Fibroblast of the aortic adventitia (primary cell): ENCODE data around the gene ZACN. TPM values are rescaled to one million over a fixed set of nuclear protein-coding genes. Genes with fewer than 3 reads are reported as not detected.

Source experiments
- DNase-seq: peaks from one replicate; pipeline ENCODE4 v3.0.0-alpha.2; 2010; ENCODE audit warnings: low read depth
- H3K4me3 ChIP-seq: 2 replicates; pipeline ENCODE4 v1.5.1; 2011; ENCODE audit warnings: low read depth, mild to moderate bottlenecking, control low read depth, low read length, moderate library complexity
- total RNA-seq: library from RNA; depleted of rRNA; stranded (reverse); fragments of >200 nt; gene quantifications from 2 replicates; pipeline ENCODE4 v1.2.3, GENCODE V29; 2012; ENCODE audit warnings: low replicate concordance
- TF ChIP-seq, protein P1 (sequence below): IDR thresholded peaks from 2 replicates; pipeline ENCODE4 v1.5.1; 2011; ENCODE audit warnings: mild to moderate bottlenecking, low read length, control low read depth, inconsistent platforms; ENCODE audit not compliant: insufficient read depth

Gene ZACN
- total RNA-seq, 1 donor = not detected

DNA sequence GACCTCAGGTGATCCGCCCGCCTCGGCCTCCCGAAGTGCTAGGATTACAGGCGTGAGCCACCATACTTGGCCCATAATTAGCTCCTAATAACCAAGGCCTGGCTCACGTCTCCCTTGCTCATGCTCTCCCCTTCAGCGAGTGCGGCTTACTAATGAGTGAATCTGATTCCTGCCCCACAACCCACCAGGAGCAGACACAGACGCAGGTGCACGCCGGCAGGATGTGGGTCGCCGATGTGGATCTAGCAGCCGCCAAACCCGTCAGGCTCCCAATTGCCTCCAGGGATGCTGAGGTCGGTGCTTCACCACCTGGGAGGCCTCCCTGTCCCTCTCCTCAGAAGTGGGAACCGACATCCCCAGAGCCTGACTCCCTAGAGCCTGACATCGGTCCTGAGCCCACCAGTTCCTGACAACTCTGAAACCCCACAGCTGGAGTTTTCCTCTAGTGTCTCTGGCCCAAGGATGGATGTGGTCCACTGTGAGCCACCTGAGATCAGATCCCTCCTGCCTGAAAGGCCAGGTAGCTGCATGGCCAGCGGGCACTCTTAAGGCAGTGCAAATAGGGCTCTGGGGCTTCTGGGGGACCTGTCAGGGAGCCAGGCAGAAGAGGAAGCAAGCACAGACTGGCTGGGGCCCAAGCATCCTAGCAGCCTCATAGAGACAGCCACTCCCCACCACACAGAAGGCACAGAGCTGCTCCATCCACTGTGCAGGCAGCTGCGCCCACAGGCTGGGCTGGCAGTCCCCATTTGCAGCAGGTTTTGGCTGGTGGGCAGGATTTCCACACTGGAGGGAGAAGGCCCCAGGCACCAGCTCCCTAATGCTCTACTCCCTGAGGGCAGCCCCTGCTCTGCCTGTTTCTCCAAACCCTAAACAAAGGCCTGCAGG lies 13.8 kb downstream of the ZACN start:
- DNase-seq = no peak
- TF ChIP-seq, protein P1, sequence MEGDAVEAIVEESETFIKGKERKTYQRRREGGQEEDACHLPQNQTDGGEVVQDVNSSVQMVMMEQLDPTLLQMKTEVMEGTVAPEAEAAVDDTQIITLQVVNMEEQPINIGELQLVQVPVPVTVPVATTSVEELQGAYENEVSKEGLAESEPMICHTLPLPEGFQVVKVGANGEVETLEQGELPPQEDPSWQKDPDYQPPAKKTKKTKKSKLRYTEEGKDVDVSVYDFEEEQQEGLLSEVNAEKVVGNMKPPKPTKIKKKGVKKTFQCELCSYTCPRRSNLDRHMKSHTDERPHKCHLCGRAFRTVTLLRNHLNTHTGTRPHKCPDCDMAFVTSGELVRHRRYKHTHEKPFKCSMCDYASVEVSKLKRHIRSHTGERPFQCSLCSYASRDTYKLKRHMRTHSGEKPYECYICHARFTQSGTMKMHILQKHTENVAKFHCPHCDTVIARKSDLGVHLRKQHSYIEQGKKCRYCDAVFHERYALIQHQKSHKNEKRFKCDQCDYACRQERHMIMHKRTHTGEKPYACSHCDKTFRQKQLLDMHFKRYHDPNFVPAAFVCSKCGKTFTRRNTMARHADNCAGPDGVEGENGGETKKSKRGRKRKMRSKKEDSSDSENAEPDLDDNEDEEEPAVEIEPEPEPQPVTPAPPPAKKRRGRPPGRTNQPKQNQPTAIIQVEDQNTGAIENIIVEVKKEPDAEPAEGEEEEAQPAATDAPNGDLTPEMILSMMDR = no peak

DNA sequence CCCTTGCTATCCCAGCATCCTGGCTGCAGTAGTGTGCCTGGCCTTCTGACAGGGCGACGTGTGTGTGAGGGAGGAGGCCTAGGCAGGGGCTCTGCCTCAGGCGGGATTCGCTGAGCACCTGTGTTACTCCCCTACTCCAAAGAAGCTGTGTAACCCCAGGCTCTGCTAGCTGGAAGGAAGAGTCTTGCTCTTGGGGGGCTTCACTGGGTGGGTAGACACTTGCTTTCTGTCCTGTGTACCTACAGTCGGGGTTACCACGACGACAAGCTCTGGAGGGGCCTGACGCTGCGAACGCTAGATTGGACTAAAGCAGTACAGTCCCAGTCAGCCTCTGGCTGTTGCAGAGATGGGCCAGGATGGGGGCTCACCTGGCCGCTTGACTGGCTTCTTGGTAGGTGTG lies 15.1 kb downstream of the ZACN start:
- TF ChIP-seq, protein P1 = no peak
- H3K4me3 ChIP-seq = no peak overlapping the region
- no peak for DNase-seq

More for the DNA sequence above, 13.8 kb downstream of the ZACN start:
- no peak overlapping the region for H3K4me3 ChIP-seq

DNA sequence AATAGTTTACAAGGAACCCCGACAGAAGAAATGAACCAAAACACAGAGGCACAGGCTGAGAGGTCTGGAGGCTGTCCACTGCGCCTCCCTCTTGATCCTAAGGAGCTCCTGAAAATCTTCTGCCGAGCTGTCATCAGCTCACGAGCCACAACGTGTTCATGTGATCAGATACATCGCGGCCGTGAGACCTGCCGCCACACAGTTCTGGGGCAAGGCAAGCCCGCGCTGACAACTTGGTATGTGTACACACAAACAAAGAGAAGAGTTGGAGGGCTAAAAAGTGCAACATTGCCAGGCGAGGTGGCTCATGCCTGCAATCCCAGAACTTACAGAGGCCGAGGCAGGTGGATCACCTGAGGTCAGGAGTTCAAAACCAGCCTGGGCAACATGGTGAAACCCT lies 17.0 kb downstream of the ZACN start:
- TF ChIP-seq, protein P1 = no peak
- DNase-seq = no peak
- H3K4me3 ChIP-seq = no peak overlapping the region

DNA sequence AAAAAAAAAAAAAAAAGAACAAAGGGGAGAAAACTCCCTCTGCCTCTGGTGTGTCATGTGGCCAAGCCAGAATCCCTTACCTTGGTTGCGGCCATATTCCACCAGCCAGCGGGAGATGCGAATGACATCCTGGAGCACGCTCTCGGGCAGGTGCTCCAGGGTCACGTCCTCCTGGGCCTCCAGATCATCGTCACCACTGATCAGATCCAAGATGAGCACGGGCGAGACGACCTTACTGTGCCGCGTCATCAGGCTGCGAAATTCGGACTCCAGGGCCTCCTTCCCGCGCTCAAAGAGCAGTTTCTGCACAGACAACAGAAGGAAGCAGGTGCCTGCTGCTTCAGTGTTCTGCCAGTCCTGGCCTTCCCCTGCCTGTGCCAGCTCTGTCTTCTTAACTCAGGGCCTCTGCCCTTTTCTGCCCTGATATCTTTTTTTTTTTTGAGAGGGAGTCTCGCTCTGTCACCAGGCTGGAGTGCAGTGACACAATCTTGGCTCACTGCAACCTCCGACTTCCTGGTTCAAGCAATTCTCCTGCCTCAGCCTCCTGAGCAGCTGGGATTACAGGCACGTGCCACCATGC lies 18.8 kb downstream of the ZACN start:
- no peak overlapping the region for H3K4me3 ChIP-seq
- DNase-seq = no peak
- TF ChIP-seq, protein P1 = no peak

DNA sequence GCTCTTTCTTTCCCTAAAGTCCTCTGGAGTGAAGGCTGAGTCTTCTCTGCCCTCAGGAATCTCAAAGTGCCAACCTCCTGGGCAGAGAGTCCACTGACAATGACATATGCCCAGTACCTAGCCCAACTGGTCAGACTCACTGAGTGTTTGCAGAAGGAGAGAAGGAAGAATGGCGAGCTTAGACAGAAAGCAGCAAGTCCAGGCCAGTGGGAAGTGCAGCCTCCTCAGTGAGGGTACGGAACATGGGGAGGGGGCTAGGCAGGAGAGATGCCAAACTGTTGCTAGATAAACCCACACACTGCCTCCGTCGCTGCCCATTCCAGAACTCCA lies 23.9 kb downstream of the ZACN start:
- H3K4me3 ChIP-seq = peak overlapping the region; percentile 93
- TF ChIP-seq, protein P1 = no peak
- DNase-seq = no peak

DNA sequence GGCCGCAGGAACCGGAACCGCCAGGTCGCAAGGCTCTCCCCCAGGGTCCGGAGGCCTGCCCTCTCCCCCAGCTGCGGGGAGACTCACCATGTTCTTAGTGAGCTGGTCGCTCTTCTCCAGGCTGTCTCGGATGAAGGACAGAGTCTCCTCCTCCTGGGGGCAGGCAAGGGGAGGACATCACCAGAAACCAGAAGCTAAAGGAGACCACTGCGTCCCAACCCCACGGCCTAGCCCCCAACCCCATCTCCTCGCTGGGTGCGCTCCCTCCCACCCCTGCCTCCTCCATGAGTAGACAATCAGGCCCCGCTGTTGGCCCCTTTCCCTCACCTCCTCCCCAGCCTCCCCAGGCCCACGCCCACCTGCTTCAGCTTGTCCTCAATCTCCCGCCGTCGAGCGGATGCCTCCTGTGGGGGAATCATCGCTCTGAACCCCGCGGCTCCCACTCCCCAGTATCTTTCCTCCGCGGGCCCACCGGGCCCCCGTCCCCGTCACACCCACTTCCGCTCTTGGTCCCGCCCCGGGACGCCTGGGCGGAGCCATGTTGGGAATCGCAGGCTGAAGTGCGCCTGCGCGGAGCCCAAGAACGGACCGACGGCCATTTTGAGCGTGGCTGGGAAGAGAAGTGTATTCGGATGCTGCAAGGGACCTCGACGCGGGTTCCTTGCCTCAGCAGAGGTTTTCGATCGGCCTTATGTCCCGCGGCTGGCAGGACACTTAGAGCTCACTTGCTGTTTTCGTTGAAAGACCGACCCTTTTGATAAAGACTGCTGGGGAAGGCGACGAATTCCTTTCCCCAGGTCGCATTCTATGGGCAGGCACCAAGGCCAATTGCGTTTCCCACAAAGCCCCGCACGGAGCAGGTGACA lies 24.5 kb downstream of the ZACN start, which contains the start of gene EXOC7:
Gene EXOC7 (minus strand): TSS at position 514 of the 866 bp plus-strand sequence. CDS start 95 bp downstream, at position 419.
- TF ChIP-seq, protein P1 = peak; percentile 32
- peak within 1 kb of the TSS; percentile 93 for H3K4me3 ChIP-seq
- DNase-seq = peak; percentile 89
